ENCODE measurements around the gene PRDM15. TPM values are rescaled to one million over a fixed set of nuclear protein-coding genes. Genes with fewer than 3 reads are reported as not detected.

PRDM15 gene
- total RNA-seq, 1 donor from 2014 or later = 13.6 TPM

DNA sequence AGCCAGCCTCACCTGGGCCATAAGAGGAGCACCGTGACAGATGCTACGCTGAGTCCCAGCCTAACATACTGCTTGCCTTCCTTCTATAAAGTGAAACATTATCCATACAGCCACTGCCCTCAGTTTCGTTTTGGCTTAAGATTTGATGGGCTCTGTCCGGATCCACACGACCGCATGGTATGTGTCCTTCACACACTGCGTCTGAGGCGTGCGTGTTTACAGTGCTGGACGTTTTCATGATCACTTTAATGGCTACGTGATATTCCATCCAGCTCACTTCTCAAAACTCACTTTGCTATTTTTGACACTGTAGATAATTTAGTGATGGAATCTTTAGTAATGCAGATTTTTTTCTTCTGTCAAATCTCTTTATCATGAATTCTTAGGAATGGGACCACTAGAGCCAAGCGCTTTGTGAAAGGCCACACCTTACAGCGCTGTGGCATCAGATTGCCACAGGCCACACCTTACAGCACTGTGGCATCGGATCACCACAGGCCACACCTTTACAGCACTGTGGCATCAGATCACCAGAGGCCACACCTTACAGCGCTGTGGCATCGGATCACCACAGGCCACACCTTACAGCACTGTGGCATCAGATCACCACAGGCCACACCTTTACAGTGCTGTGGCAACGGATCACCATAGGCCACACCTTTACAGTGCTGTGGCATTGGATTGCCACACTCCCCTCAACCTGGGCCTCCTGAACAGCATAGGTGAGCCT, 47.1 kb downstream of the PRDM15 start:
- intact Hi-C loops (cut with micrococcal nuclease) = loop anchor here (2.0 to 5.0 kb wide), 2 partner anchors 37 to 230 kb away; no protein-coding TSS in a partner anchor
- ChIA-PET POLR2A (interaction anchor here (1.9 kb wide), 1 partner anchor 97 kb away, joined by 5 read pairs; no protein-coding TSS in a partner anchor), CTCF (no interaction called here)
- no peak overlapping the region for H3K27ac Mint-ChIP-seq
- H3K27me3 Mint-ChIP-seq = no peaks in the 10 kb centered on the region
- TF ChIP-seq, protein P1, sequence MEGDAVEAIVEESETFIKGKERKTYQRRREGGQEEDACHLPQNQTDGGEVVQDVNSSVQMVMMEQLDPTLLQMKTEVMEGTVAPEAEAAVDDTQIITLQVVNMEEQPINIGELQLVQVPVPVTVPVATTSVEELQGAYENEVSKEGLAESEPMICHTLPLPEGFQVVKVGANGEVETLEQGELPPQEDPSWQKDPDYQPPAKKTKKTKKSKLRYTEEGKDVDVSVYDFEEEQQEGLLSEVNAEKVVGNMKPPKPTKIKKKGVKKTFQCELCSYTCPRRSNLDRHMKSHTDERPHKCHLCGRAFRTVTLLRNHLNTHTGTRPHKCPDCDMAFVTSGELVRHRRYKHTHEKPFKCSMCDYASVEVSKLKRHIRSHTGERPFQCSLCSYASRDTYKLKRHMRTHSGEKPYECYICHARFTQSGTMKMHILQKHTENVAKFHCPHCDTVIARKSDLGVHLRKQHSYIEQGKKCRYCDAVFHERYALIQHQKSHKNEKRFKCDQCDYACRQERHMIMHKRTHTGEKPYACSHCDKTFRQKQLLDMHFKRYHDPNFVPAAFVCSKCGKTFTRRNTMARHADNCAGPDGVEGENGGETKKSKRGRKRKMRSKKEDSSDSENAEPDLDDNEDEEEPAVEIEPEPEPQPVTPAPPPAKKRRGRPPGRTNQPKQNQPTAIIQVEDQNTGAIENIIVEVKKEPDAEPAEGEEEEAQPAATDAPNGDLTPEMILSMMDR (IDR thresholded peaks at IDR 0.05) = no peak
- H3K36me3 Mint-ChIP-seq (ENCODE audit: low read depth) = peaks cover 28% of the 10 kb centered on the region
- no peaks in the 10 kb centered on the region for H3K9me3 Mint-ChIP-seq
- no peak overlapping the region for H3K4me3 Mint-ChIP-seq
- DNase-seq (no peak), ATAC-seq (ENCODE audit: low read depth) (no peak)
- peaks cover 42% of the 10 kb centered on the region for H3K4me1 Mint-ChIP-seq

DNA sequence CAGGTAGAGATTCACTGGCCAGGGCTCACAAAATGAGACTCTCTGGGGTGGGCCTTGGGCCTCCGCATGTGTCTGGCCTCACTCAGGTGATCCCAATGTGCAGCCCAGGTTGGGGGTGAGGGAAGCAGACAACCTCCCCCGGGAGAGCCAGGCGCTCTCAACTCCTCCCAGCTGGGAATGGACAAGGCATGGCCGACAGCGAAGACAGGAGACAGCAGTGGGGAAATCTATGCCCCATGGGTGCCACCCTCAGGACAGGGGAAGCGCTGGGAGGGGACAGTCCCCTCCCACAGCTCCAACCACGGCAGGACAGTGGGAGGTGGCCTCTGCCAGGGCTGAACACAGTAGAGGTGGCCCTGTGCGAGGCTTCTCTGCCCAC, 47.7 kb downstream of the PRDM15 start:
- Mint-ChIP-seq H3K27me3 (no peaks in the 10 kb centered on the region), H3K36me3 (ENCODE audit: low read depth) (peaks cover 27% of the 10 kb centered on the region), H3K27ac (no peak overlapping the region), H3K4me1 (peaks cover 36% of the 10 kb centered on the region), H3K9me3 (no peaks in the 10 kb centered on the region), H3K4me3 (no peak overlapping the region)
- DNase-seq (no peak), ATAC-seq (ENCODE audit: low read depth) (no peak)
- ChIA-PET POLR2A (no interaction called here), CTCF (no interaction called here)
- TF ChIP-seq, protein P1 (IDR thresholded peaks at IDR 0.05) = no peak
- intact Hi-C loops (cut with micrococcal nuclease) = loop anchor here (5.0 kb wide), 1 partner anchor 231 kb away; no protein-coding TSS in a partner anchor

DNA sequence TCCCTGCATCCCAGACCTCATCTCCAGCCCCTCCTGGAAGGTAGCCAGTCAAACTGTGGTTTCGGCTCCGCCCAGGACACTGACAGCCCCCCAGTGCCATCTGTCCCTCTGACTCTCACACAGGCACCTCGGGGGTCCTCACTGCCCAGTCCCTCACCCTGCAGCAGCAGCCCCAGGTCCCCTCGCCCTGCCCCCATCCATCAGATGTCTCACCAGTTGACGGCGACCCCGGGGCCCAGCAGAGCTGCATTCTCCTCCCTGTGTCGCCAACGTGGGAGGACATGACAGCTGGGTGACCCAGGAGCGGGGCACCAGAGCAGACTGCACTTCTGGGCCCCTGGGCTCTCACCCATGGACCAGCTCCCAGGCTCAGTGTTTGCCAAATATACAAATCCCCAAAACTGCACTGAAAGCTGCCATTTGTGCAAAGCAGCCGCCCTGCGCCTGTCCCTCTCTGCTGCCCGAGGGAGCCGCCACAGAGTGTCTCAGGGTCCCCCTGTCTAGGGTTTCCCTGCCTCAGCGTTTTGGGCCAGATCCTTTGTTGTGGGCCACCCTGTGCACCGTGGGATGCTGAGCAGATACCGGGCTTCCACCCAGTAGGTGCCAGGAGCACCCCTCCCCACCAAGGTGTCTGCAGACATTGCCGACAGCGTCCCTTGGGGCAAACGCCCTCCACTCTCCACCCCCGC, 48.2 kb downstream of the PRDM15 start:
- Mint-ChIP-seq H3K4me3 (no peak overlapping the region), H3K36me3 (ENCODE audit: low read depth) (peaks cover 28% of the 10 kb centered on the region), H3K4me1 (peaks cover 32% of the 10 kb centered on the region), H3K9me3 (no peaks in the 10 kb centered on the region), H3K27me3 (no peaks in the 10 kb centered on the region), H3K27ac (no peak overlapping the region)
- CTCF ChIA-PET = no interaction called here
- intact Hi-C loops (cut with micrococcal nuclease) = loop anchor here (5.0 kb wide), 1 partner anchor 231 kb away; no protein-coding TSS in a partner anchor
- POLR2A ChIA-PET = no interaction called here
- TF ChIP-seq, protein P1 (IDR thresholded peaks at IDR 0.05) = no peak
- ATAC-seq (ENCODE audit: low read depth) = no peak
- DNase-seq = no peak

DNA sequence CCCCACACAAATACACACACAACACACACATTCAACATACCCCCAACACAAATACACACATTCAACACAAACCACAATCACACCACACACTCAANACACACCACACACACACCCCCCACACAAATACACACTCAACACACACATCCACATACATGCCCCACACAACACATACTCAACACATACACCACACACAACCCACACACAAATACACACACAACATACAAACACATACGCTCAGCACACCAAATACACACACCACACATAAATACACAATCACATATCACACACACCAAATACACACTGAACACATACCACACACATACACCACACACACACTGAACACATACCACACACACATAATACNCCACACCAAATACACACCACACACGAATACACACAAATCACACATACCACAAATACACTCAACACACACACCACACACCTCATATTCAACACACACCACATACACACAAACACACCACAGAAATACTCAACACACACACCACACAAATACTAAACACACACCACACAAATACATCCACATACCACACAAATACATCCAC, 48.9 kb downstream of the PRDM15 start:
- ATAC-seq (ENCODE audit: low read depth) = no peak
- no peak overlapping the region for H3K27ac Mint-ChIP-seq
- no peaks in the 10 kb centered on the region for H3K27me3 Mint-ChIP-seq
- TF ChIP-seq, protein P1 (IDR thresholded peaks at IDR 0.05) = no peak
- no peak for DNase-seq
- H3K4me3 Mint-ChIP-seq = no peak overlapping the region
- ChIA-PET CTCF (no interaction called here), POLR2A (no interaction called here)
- peaks cover 29% of the 10 kb centered on the region for H3K36me3 Mint-ChIP-seq (ENCODE audit: low read depth)
- H3K9me3 Mint-ChIP-seq = no peaks in the 10 kb centered on the region
- intact Hi-C loops (cut with micrococcal nuclease) = loop anchor here (5.0 kb wide), 1 partner anchor 232 kb away; no protein-coding TSS in a partner anchor
- peaks cover 25% of the 10 kb centered on the region for H3K4me1 Mint-ChIP-seq

DNA sequence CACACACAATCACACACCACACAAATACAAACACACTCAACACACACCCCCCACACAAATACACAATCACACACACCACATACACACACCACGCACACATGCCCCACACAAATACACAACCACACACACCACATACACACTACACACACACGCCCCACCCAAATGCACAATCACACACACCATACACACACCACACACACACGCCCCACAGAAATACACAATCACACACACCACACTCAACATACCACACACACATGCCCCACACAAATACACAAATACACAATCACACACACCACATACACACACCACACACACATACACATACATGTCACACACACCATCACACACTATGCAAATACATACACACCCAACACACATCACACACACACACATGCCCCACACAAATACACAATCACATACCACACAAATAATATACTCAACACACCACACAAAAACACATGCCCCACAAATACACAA, 50.2 kb downstream of the PRDM15 start:
- TF ChIP-seq, protein P1 (IDR thresholded peaks at IDR 0.05) = no peak
- Mint-ChIP-seq H3K27ac (no peak overlapping the region), H3K27me3 (no peaks in the 10 kb centered on the region), H3K4me1 (peaks cover 16% of the 10 kb centered on the region), H3K36me3 (ENCODE audit: low read depth) (peaks cover 27% of the 10 kb centered on the region), H3K9me3 (no peaks in the 10 kb centered on the region), H3K4me3 (no peak overlapping the region)
- POLR2A ChIA-PET = no interaction called here
- intact Hi-C loops (cut with micrococcal nuclease) = no loop called here
- DNase-seq (no peak), ATAC-seq (ENCODE audit: low read depth) (no peak)
- CTCF ChIA-PET = no interaction called here
